Skeletal muscle tissue (tissue), 4 donors: ENCODE measurements around the gene TRIM60. TPM values are rescaled to one million over a fixed set of nuclear protein-coding genes. Genes with fewer than 3 reads are reported as not detected.
"Not testable (repeated sequence)": the region's sequence is repeated elsewhere in the genome, so short reads cannot be mapped to it uniquely, and the experiment has no call there.

ENCODE experiments used
- H3K27ac ChIP-seq: one replicate; pipeline ENCODE4 v1.7.0; 2013; ENCODE audit warnings: mild to moderate bottlenecking, low read depth, low read length, inconsistent platforms
- H3K27me3 ChIP-seq, 3 donors: one replicate each; pipeline ENCODE4 v1.7.0; 2013; ENCODE audit warnings: low read length in 3 of 3; ENCODE audit not compliant: control insufficient read depth in 3 of 3, insufficient read depth in 3 of 3
- H3K36me3 ChIP-seq, 3 donors: one replicate each; pipeline ENCODE4 v1.7.0; 2013; ENCODE audit warnings: low read length in 3 of 3; ENCODE audit not compliant: control insufficient read depth in 3 of 3, insufficient read depth in 3 of 3
- H3K4me1 ChIP-seq, 3 donors: one replicate each; pipeline ENCODE4 v1.7.0; 2013; ENCODE audit warnings: low read length in 3 of 3, mild to moderate bottlenecking in 3 of 3; ENCODE audit not compliant: control insufficient read depth in 3 of 3, insufficient read depth in 3 of 3
- H3K4me3 ChIP-seq, 3 donors: one replicate each; pipeline ENCODE4 v1.7.0; 2013; ENCODE audit warnings: low read length in 3 of 3
- H3K9ac ChIP-seq, 3 donors: one replicate each; pipeline ENCODE4 v1.7.0; 2013; ENCODE audit warnings: low read length in 3 of 3, mild to moderate bottlenecking in 3 of 3, moderate library complexity in 2 of 3, low read depth in 1 of 3
- H3K9me3 ChIP-seq, 3 donors: one replicate each; pipeline ENCODE4 v1.7.0; 2013; ENCODE audit warnings: low read length in 3 of 3; ENCODE audit not compliant: control insufficient read depth in 3 of 3
- total RNA-seq: library from RNA; depleted of rRNA; stranded (reverse); fragments of >200 nt; gene quantifications from one replicate; pipeline ENCODE4 v1.2.3, GENCODE V29; 2014
- donor health status: Osteomylitis.

The TRIM60 gene
- total RNA-seq, result not detected

DNA sequence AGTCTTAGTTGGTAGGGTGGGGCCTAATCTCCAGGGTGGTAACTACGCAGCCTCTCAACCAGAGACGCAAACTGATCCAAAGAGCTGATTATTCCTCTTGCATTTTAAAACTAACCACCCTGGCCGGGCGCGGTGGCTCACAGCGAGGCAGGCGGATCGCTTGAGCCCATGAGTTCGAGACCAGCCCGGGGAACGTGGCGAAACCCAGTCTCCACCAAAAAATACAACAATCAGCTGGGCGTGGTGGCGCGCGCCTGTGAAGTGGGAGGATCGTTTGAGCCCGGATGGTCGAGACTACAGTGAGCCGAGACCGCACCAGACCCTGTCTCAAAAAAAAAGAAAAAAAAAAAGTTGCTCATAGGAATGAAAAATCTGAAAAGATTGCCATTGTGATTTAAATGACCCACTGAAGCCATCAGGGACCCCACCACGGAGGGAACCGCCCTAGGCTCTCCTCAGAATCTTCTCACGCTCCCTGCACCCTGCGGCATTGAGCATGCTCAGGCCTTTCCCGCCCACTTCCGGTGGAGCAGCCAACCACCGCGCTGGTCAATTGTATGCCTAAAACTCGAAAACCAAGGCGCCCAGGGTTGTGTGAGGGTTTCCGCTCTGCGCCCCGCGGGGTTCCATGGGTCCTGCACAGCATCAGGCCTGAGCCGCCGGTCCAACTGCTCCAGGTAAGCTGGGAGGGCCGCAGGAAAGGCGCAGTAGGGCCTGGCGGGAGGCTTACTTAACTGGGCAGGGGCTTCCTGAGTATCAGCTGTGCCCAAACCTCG is at the start of gene TRIM60:
Gene TRIM60, plus strand, starts transcription at position 564 of the 776 bp plus-strand sequence. CDS start 8,074 bp downstream, outside the sequence.
- Histone ChIP-seq H3K9ac (no peak within 1 kb of the TSS), H3K4me3 (no peak within 1 kb of the TSS), H3K27me3 (no peaks in the 10 kb centered on the region), H3K27ac (no peak within 1 kb of the TSS), H3K4me1 (no peaks in the 10 kb centered on the region), H3K36me3 (no peaks in the 10 kb centered on the region), H3K9me3 (no peaks in the 10 kb centered on the region)

DNA sequence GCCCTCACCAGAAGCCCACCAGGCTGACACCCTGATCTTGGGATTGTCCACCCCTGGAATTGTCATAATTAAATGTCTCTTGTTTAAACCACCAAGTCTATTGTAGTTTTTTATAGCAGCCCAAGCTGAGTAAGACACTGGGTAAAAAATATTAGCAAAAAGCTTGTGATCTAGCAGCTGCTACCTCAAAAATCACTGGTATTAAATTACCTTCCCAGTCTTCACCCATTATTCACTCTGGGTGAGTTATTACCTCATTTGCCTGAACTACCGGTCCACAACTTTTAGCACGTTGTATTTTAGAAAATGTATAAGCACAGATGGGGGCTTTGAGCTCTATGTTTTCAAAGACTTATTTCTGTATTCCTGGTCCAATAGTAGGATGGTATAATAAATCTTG is 42.3 kb upstream of the TRIM60 start:
- Histone ChIP-seq H3K27ac (no peak overlapping the region), H3K36me3 (no peaks in the 10 kb centered on the region), H3K9ac (no peak overlapping the region), H3K9me3 (no peaks in the 10 kb centered on the region), H3K27me3 (no peaks in the 10 kb centered on the region), H3K4me1 (no peaks in the 10 kb centered on the region), H3K4me3 (no peak overlapping the region)

GRCh38 chr4:164990786-164991185 is 41.0 kb upstream of the TRIM60 start:
- H3K9ac ChIP-seq, H3K27ac ChIP-seq, H3K4me3 ChIP-seq, H3K27me3 ChIP-seq, H3K9me3 ChIP-seq, H3K36me3 ChIP-seq, H3K4me1 ChIP-seq: not testable (repeated sequence)

- not testable (repeated sequence) for H3K9me3 ChIP-seq, H3K4me3 ChIP-seq, H3K4me1 ChIP-seq, H3K27me3 ChIP-seq, H3K36me3 ChIP-seq, H3K27ac ChIP-seq, H3K9ac ChIP-seq
These were observed 35.7 kb upstream of the TRIM60 start for GRCh38 chr4:164996123-164996522.

- no peaks in the 10 kb centered on the region for H3K36me3 ChIP-seq
- H3K9ac ChIP-seq, result no peak overlapping the region
- no peak overlapping the region for H3K4me3 ChIP-seq
- no peaks in the 10 kb centered on the region for H3K4me1 ChIP-seq
- no peak overlapping the region for H3K27ac ChIP-seq
- no peaks in the 10 kb centered on the region for H3K9me3 ChIP-seq
- H3K27me3 ChIP-seq, result no peaks in the 10 kb centered on the region
These were observed 34.5 kb upstream of the TRIM60 start for GRCh38 chr4:164997324-164997723.

DNA sequence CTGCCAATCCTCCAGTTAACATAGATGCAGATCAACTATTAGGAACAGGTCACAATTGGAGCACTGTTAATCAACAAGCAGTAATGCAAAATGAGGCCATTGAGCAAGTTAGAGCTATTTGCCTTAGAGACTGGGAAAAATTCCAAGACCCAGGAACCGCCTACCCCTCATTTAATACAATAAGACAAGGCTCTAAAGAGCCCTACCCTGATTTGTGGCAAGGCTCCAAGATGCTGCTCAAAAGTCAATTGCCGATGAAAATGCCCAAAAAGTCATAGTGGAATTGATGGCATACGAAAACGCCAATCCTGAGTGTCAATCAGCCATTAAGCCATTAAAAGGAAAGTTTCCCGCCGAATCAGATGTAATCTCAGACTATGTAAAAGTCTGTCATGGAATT is 33.9 kb upstream of the TRIM60 start:
- Histone ChIP-seq H3K36me3 (no peaks in the 10 kb centered on the region), H3K4me1 (no peaks in the 10 kb centered on the region), H3K4me3 (no peak overlapping the region), H3K27ac (no peak overlapping the region), H3K9me3 (no peaks in the 10 kb centered on the region), H3K27me3 (no peaks in the 10 kb centered on the region), H3K9ac (no peak overlapping the region)

- H3K4me1 ChIP-seq, H3K36me3 ChIP-seq, H3K27ac ChIP-seq, H3K27me3 ChIP-seq, H3K4me3 ChIP-seq, H3K9ac ChIP-seq, H3K9me3 ChIP-seq: not testable (repeated sequence)
These were observed 33.2 kb upstream of the TRIM60 start for GRCh38 chr4:164998526-164999080.

DNA sequence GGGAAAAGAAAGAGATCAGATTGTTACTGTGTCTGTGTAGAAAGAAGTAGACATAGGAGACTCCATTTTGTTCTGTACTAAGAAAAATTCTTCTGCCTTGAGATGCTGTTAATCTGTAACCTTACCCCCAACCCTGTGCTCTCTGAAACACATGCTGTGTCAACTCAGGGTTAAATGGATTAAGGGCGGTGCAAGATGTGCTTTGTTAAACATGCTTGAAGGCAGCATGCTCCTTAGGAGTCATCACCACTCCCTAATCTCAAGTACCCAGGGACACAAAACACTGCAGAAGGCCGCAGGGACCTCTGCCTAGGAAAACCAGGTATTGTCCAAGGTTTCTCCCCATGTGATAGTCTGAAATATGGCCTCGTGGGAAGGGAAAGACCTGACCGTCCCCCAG is 29.8 kb upstream of the TRIM60 start:
- not testable (repeated sequence) for H3K27me3 ChIP-seq, H3K9me3 ChIP-seq, H3K36me3 ChIP-seq, H3K27ac ChIP-seq, H3K4me3 ChIP-seq, H3K4me1 ChIP-seq, H3K9ac ChIP-seq

GRCh38 chr4:165005352-165005925 is 26.4 kb upstream of the TRIM60 start:
- no peaks in the 10 kb centered on the region for H3K36me3 ChIP-seq
- H3K9ac ChIP-seq, result no peak overlapping the region
- no peaks in the 10 kb centered on the region for H3K4me1 ChIP-seq
- no peaks in the 10 kb centered on the region for H3K27me3 ChIP-seq
- no peak overlapping the region for H3K4me3 ChIP-seq
- H3K27ac ChIP-seq, result no peak overlapping the region
- no peaks in the 10 kb centered on the region for H3K9me3 ChIP-seq

DNA sequence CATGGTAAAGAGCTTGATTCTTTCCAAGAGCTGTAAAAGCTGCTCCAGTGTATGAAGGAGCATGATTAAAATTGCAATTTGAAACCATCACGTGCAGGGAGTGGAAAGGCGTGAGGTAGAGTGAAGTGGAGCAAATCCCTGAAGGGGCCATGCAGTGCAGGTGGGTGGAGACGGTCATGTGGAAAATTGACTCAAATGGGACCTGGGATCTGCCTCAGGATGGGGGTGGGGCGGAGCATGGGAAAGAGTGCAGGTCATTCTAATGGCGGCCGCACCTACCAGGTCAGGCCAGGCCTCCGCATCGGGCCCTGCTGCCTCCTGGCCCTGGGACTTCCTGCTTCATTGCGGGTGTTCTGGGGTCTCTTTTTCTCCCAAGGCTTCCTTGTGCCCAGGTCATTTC is 25.3 kb upstream of the TRIM60 start:
- H3K4me1 ChIP-seq, result no peaks in the 10 kb centered on the region
- no peaks in the 10 kb centered on the region for H3K27me3 ChIP-seq
- no peaks in the 10 kb centered on the region for H3K36me3 ChIP-seq
- no peaks in the 10 kb centered on the region for H3K9me3 ChIP-seq
- no peak overlapping the region for H3K27ac ChIP-seq
- no peak overlapping the region for H3K4me3 ChIP-seq
- no peak overlapping the region for H3K9ac ChIP-seq
